Lower lobe of right lung (tissue), 2 donors: ENCODE measurements around the gene ADAMTSL3. TPM values are rescaled to one million over a fixed set of nuclear protein-coding genes. Genes with fewer than 3 reads are reported as not detected.

Source experiments
- ATAC-seq, 2 donors: fragments of 200-7000 bp; cut with Tn5 transposase; one replicate each; pipeline ENCODE4 v1.9.1; 2020 to 2022; ENCODE audit warnings: mild to moderate bottlenecking in 2 of 2, moderate library complexity in 2 of 2
- DNase-seq: peaks from one replicate; pipeline ENCODE4 v3.0.0-alpha.2; 2020
- H3K27ac ChIP-seq: fragments of 200-600 bp; one replicate; pipeline ENCODE4 v1.8.0; 2022
- H3K27me3 ChIP-seq: fragments of 200-600 bp; one replicate; pipeline ENCODE4 v1.8.0; 2022; ENCODE audit warnings: low read depth
- H3K36me3 ChIP-seq: fragments of 200-600 bp; one replicate; pipeline ENCODE4 v1.8.0; 2022; ENCODE audit warnings: mild to moderate bottlenecking
- H3K4me1 ChIP-seq: fragments of 200-600 bp; one replicate; pipeline ENCODE4 v1.8.0; 2022
- H3K4me3 ChIP-seq: fragments of 200-600 bp; one replicate; pipeline ENCODE4 v1.8.0; 2022; ENCODE audit warnings: mild to moderate bottlenecking
- H3K9me3 ChIP-seq: fragments of 200-600 bp; one replicate; pipeline ENCODE4 v1.8.0; 2022
- CTCF ChIP-seq: fragments of 200-600 bp; IDR thresholded peaks from one replicate; pipeline ENCODE4 v1.8.0; 2022; ENCODE audit warnings: antibody characterized with exemption, mild to moderate bottlenecking
- intact Hi-C: fragments of 100-400 bp; cut with DNase I; formaldehyde crosslinking; loops from one replicate; pipeline ENCODE4 v1.11.0; 2022
- total RNA-seq: library from RNA; stranded (reverse); fragmentation: NEBNext Ultra II Directional; extraction: Animal tissue kit (Norgen Biotek cat#: 25700); gene quantifications from one replicate; pipeline ENCODE4 v1.2.1, GENCODE V29; 2021
- donor health status: DM: no; HTN: yes; CAD: no; lungs with severe emphysema.

ADAMTSL3 gene
- total RNA-seq, 1 donor from 2014 or later, result 26.4 TPM

DNA sequence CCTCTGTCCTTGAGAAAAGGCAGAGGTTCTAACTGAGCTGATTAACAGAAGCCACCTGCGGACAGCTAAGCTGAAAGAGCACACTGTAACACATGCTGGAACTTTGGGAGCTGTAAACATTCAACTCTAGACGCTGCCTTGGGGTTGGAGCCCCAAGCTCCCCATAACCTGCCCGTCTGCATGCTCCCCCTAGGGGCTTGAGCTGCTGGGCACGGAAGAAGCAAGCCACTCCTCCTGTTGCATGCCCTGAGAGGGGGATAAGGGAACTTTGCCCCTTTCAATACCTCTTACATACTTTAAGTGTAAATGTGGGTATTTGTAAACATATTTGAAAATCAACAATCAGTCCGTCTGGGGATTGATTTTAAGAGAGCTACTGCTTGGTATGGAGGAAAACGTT is 188.4 kb downstream of the ADAMTSL3 start:
- Histone ChIP-seq H3K4me1 (peaks cover 13% of the 10 kb centered on the region), H3K4me3 (no peak overlapping the region), H3K9me3 (no peaks in the 10 kb centered on the region), H3K27me3 (no peaks in the 10 kb centered on the region), H3K36me3 (no peaks in the 10 kb centered on the region), H3K27ac (no peak overlapping the region)
- DNase-seq (no peak), ATAC-seq (no peak)
- intact Hi-C loops, result no loop called here
- no peak for TF ChIP-seq CTCF

DNA sequence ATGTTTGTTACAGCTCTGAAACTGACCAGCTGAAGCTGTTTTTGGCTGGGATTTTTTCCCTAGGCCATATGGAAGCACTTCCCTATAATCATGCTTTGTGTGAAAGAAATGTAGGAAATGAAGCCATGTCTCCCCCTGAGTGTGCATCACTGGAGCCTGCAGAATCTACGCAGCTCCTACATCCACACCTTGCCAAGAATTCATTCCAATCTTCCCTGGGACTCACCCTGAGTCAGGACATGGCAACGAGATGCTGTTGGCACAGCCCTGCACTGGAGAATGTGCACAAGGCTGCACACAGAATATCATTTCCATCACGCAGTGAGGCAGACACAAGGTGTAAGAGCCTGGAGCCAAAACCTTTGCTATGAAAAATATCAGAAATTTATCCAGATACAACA is 189.5 kb downstream of the ADAMTSL3 start:
- DNase-seq, result no peak
- H3K36me3 ChIP-seq, result no peaks in the 10 kb centered on the region
- H3K4me1 ChIP-seq, result peaks cover 13% of the 10 kb centered on the region
- no peak overlapping the region for H3K27ac ChIP-seq
- no peaks in the 10 kb centered on the region for H3K9me3 ChIP-seq
- intact Hi-C loops, result no loop called here
- no peak overlapping the region for H3K4me3 ChIP-seq
- no peak for TF ChIP-seq CTCF
- ATAC-seq, result no peak
- no peaks in the 10 kb centered on the region for H3K27me3 ChIP-seq

- H3K27ac ChIP-seq, result no peak overlapping the region
- ATAC-seq (no peak), DNase-seq (no peak)
- no peak overlapping the region for H3K4me3 ChIP-seq
- H3K36me3 ChIP-seq, result no peaks in the 10 kb centered on the region
- no peaks in the 10 kb centered on the region for H3K9me3 ChIP-seq
- no peaks in the 10 kb centered on the region for H3K27me3 ChIP-seq
- TF ChIP-seq CTCF, result no peak
- intact Hi-C loops, result no loop called here
- H3K4me1 ChIP-seq, result peaks cover 13% of the 10 kb centered on the region
These were observed 190.8 kb downstream of the ADAMTSL3 start for GRCh38 chr15:83844742-83845141.

- H3K27me3 ChIP-seq, result no peaks in the 10 kb centered on the region
- H3K27ac ChIP-seq, result no peak overlapping the region
- H3K4me3 ChIP-seq, result no peak overlapping the region
- peaks cover 13% of the 10 kb centered on the region for H3K4me1 ChIP-seq
- peak; percentile 40 to 45 for ATAC-seq
- no peaks in the 10 kb centered on the region for H3K36me3 ChIP-seq
- no peaks in the 10 kb centered on the region for H3K9me3 ChIP-seq
- TF ChIP-seq CTCF, result no peak
- no peak for DNase-seq
- intact Hi-C loops, result no loop called here
These were observed 191.3 kb downstream of the ADAMTSL3 start for GRCh38 chr15:83845230-83845629.

GRCh38 chr15:83846847-83847246 is 192.9 kb downstream of the ADAMTSL3 start:
- Histone ChIP-seq H3K36me3 (no peaks in the 10 kb centered on the region), H3K4me3 (no peak overlapping the region), H3K27ac (no peak overlapping the region), H3K9me3 (no peaks in the 10 kb centered on the region), H3K4me1 (peaks cover 22% of the 10 kb centered on the region), H3K27me3 (no peaks in the 10 kb centered on the region)
- ATAC-seq (no peak), DNase-seq (no peak)
- intact Hi-C loops, result no loop called here
- TF ChIP-seq CTCF, result no peak
